AG09319 (cell line): Measurements from ENCODE around the gene SGPL1.

ENCODE experiments used
- DNase-seq: peaks from one replicate; pipeline ENCODE4 v3.0.0-alpha.2; 2010; ENCODE audit warnings: low read depth; ENCODE audit errors: extremely low read depth
- CTCF ChIP-seq: IDR thresholded peaks from 2 replicates; pipeline ENCODE4 v1.5.1; 2011; ENCODE audit warnings: low read depth, mild to moderate bottlenecking, inconsistent platforms, low read length, moderate library complexity

The SGPL1 gene

DNA sequence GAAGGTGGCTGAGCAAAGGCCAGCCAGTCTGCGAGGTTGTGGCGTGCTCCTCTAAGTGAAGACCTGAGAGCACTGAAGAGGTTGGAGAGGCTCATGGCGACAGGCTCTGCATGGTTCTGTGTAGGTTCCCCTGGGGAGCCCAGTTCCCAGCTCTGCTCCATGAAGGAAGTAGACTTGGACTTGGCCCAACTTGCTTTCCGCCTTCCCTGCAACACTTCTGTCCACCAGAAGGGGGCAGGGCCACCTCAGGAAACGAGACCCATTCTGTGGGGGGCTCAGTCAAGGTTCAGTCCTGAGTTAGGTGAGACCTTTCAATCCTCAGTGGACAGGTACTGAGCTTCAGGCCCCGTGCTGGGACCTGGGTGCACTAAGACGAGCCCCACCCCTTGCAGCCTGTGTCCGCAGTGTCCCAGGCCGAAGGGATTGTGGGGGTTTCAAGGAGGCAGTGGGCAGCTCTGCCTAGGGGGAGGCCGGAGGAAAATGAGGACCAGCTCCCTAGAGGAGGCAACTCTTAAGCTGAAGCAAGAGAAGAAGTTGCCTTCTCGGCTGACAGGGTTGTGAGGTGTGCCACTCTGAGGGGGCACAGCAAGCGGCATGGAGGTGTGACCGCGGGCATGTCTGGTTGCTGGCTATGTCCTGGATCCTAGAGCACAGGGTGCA lies 87.6 kb downstream of the SGPL1 start:
- no peak for DNase-seq
- TF ChIP-seq CTCF, result peak; percentile 84

GRCh38 chr10:70905071-70906021 lies 89.6 kb downstream of the SGPL1 start:
- TF ChIP-seq CTCF, result no peak

DNA sequence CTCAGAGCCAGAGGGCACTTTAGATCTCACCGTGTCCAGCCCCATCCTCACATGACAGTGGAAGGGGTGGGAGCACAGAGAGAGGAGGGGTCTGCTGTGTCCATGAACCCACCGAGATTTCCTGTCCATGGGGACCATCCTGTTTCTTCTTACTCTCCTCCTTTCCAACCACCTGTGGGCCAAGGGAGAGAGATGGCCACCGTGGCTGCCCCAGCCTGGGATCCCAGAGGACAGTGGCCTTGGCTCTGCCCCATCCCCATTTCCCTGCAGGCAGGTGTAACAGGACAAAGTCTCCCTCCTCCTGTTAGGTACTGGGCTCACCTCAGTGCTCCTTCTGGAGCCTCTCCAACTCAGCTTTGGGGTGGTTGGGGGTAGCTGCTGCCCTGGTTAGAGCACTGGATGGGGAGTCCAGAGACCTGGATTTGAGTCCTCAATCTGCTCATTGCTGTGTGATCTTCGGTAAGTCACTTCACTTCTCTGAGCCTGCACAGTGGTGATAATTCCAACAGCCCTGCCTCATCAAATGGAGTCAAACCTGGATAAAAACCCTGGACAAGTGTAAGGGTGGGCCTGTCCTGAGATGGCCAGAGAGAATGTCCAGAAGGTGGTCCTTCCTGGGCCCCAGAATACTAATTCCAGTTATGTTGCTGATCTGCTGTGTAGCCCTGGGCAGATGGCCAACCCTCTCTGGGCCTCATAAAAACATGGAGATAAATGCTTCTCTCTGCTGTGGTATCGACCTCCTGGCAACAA lies 90.5 kb downstream of the SGPL1 start:
- no peak for TF ChIP-seq CTCF
- DNase-seq, result no peak

More at GRCh38 chr10:70905071-70906021, 89.6 kb downstream of the SGPL1 start:
- no peak for DNase-seq

DNA sequence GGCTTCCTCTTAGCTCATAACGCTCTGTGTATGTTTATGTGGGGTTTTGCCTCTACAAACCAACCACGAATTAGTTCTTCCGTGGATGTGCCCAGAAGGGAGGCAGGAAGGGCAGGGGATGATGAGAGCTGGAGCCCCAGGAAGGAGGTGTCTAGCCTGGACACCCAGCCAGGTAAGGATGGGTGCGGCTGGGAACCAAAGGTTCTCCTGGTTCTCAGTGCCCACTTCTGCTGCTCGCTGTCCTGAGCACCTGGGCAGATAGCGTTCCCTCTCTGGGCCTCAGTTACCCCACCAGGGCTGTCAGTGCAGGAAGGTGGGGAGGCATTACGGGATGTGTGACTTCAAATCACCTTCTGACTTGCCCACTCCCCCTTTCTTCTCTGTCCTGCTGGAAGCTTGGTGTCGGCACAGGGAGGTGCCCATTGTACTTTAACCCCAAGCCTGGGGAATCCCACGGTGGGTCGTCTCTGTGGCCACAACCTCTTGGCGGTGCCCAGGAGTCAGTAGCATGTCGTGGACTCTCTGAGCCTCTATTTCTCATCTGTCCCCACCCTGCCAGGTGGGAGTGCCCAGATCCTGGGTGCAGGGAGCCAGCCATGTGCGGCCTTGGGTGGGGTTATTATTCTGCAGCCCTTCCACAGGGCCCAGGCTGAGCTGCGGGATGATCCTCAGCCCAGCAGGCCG lies 91.3 kb downstream of the SGPL1 start:
- DNase-seq, result no peak
- no peak for TF ChIP-seq CTCF

- no peak for DNase-seq
- no peak for TF ChIP-seq CTCF
These were observed 92.1 kb downstream of the SGPL1 start for GRCh38 chr10:70907637-70908405.
